Superior temporal gyrus (tissue), 1 donor: Measurements from ENCODE around the gene TRIM46.
"Not testable (repeated sequence)": the region's sequence is repeated elsewhere in the genome, so short reads cannot be mapped to it uniquely, and the experiment has no call there.

Experiments used
- DNase-seq: peaks from one replicate; pipeline ENCODE4 v3.0.0-alpha.2; 2016; ENCODE audit errors: extremely low spot score

Gene TRIM46

GRCh38 chr1:155137154-155137949 lies 36.3 kb upstream of the TRIM46 start:
- DNase-seq, result no peak

DNA sequence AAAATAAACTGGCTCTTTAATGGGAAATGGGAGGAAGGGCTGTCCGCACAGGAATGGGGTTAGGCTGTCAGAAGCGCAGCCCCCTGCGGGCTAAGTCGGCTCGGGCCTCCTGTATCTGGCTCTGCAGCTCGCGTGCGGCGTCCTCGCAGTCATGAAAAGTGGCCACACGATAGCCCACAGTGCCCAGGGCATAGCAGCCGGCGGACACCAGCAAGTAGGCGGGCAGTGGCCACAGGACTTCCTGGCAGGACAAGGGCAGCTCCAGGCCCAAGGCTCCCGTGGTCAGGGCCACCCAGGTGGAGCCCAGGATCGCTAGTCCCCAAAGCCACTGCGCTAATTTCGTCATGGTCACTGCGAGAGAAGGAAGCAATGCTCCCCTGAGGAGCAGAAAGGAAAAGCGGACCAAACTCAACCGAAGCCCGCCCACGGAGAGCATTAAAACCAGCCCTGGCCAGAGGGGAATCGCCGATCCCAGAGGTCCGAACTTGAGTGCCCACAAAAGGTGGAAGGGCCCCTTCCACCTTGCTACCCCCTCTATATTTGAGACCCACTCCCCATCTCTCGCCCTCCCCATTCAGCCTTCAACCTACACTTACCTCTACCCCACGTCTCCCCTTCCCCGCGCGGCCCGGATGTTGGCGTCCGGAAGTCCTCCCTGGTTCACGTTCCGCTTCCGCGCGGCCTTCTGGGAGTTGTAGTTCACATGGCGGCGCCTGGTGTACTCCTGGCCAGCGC lies 33.6 kb upstream of the TRIM46 start, which contains the start of gene DPM3:
TSS of gene DPM3 (minus strand) at position 637 of the 735 bp plus-strand sequence. CDS start at position 346, 291 bp downstream.
- peak; percentile 95 for DNase-seq

GRCh38 chr1:155140630-155140953 lies 33.1 kb upstream of the TRIM46 start:
- DNase-seq, result no peak

DNA sequence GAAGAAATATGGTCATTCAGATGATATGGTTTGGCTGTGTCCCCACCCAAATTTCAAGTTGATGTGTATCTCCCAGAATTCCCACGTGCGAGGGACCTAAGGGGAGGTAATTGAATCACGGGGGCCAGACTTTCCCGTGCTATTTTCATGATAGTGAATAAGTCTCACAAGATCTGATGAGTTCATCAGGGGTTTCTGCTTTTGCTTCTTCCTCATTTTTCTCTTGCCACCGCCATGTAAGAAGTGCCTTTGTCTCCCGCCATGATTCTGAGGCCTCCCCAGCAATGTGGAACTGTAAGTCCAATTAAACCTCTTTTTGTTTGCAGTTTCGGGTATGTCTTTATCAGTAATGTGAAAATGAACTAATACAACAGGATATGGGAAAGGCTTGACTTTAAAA lies 31.9 kb upstream of the TRIM46 start:
- no peak for DNase-seq

- no peak for DNase-seq
Measured at GRCh38 chr1:155145491-155145890, 28.2 kb upstream of the TRIM46 start.

DNA sequence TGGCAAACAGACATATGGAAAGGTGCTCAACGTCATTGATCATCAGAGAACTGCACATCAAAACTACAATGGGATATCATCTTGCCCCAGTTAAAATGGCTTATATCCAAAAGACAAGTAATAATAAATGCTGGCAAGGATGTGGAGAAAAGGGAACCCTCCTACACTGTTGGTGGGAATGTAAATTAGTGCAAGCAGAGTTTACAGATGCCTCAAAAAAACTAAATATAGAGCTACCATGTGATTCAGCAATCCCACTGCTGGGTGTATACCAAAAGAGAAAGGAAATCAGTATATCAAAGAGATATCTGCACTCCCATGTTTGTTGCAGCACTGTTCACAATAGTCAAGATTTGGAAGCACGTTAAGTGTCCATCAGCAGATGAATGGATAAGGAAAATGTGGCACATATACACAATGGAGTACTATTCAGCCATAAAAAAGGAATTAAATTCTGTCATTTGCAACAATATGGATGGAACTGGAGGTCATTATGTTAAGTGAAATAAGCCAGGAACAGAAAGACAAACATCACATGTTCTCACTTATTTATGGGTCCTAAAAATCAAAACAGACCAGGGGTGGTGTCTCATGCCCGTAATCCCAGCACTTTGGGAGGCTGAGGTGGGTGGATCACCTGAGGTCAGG lies 17.5 kb upstream of the TRIM46 start:
- not testable (repeated sequence) for DNase-seq

- DNase-seq, result no peak
Measured at GRCh38 chr1:155158991-155159390, 14.7 kb upstream of the TRIM46 start.

GRCh38 chr1:155160128-155160527 lies 13.5 kb upstream of the TRIM46 start:
- DNase-seq, result no peak

- not testable (repeated sequence) for DNase-seq
Measured at GRCh38 chr1:155162631-155163030, 11.0 kb upstream of the TRIM46 start.

GRCh38 chr1:155163785-155164184 lies 9.9 kb upstream of the TRIM46 start:
- DNase-seq, result not testable (repeated sequence)

GRCh38 chr1:155164625-155165024 lies 9.0 kb upstream of the TRIM46 start:
- DNase-seq, result not testable (repeated sequence)

DNA sequence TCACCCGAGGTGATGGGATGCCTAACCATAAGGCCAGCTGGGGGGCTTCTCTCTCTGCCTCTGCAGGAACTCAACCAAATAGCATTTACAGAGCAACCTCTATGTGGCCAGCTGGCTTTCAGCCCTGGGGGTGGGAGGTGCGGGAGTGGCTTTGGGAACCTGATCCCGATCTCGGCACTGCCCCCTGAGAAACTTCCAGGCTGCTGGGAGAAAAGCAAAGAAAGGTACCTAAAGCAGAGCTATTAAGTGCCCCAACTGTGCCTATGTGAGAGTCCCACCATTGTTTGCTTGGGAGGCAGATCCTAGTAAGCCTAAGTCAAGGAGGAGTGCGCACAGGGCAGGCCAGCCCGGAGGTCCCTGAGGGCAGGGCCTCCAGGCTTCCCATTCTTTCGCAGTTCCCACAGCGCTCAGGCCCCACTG lies 7.6 kb upstream of the TRIM46 start:
- DNase-seq, result no peak

DNA sequence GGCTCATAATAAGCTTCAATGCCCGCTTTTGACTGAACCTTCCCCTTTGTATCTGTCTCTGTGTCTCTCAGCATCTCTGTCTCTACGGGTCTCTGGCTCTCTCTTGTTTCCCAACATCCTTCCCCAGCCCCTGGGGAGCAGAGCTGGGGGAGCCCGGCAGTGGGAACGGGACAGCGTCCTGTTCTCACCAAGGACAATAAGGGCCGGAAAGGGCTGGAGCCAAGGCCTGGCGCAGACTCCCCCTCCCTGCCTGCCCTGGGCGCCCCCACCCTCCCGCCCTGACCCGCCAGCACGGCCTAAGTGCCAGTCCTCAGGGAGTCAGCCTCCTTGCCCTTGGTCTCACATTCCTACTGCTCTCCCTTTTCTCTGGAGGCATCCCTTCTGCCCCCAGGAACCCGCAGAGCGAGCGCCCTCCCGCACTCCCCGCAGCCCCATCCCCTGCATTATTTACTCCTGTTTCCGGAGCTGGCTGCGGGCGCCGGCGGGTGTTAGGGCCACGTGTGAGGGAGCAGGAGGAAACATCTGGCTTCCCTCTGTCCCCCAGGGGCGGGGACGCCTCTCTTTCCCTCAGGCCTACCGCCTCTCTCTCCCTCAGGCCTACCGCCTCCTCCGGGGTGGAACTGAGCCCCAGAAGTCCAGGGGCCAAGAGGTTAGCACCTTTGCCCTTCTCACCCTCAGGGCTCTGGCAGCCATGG lies 7.0 kb upstream of the TRIM46 start:
- DNase-seq, result no peak

DNA sequence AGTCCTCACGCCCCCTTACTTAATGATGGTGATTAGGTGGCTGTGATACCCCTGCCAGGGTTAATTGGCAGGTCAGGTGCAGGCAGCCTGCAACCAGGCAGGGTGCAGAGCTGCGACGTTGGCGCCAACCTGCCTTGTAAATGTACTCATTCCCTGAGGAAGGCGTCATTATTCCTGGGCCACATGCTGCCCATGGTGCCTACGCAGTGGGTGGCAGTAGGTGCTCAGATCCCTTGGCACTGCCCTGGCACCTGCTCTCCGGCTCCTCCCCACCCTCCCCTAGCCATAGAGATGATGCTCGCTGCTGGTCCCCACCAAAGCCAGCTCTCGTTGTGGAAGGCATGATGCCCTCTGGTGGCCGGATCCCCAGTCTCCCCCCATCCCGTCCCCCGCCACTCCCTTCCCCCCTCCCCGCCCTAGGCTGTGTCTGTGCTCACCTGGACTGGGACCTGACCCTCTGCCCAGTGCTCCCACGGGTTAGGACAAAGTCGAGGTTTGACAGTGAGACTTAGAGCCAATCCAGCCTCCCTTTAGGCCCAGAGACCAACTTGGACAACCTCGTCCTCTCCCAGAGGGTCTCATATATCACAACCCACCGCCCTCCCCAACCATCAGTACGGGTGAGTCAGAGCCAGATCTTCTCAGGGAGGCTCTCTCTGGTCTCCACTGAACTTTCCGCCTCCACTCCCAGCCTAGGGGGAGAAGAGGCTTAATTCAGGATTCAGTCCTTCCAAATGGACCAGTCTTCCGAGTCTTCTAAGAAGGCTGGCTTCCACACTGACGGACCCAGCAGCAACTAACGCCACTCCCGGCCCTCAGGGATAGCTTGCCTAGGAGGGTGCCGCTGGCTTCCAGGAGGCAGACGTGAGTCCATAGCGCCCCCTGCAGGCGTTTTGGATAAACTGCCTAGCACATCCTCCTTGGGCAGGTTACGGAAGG lies 6.2 kb upstream of the TRIM46 start:
- DNase-seq, result peak; percentile 97

DNA sequence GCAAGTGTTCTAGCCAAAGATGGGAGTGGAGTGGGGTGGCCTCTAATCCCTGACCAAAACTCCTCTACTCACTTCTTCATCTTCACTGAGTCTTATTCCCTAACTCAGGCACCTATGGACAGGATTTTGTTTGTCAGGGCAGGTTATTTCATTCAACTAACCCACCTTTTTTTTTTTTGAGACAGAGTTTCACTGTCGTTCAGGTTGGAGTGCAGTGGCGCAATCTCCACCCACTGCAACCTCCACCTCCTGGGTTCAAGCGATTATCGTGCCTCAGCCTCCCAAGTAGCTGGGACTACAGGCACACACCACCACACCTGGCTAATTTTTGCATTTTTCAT lies 5.6 kb upstream of the TRIM46 start:
- not testable (repeated sequence) for DNase-seq

DNA sequence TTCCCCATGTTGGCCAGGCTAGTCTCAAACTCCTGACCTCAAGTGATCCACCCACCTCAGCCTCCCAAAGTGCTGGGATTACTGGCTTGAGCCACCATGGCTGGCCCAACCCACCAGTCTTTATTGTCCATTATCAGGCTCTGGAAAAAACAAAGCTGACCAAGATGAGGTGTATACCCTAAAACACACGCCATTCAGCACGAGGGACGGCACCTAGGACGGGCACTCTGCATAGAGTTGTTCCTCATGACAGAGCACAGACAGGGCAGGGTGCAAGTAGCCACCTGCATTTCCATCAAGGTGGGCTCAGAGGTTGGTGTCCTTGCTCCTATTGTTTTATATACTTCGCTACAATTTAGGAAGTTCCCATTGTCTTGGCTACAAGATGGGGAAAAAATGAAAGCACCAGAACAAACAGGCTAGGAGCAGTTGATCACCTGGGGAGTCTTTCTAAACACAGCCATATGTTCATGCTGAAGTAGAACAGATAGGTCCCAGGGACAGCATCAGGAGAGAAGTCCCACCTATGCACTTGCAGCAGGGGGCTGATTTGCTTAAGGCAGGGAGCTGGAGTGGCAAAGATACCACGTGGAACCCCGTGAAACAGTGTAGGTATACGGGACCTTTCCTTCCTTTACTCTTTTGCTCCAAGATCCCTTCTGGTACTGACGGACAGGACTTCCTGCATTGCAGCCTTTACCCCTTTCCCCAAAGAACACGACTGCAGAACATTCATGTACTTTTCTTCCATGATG lies 5.0 kb upstream of the TRIM46 start:
- no peak for DNase-seq

DNA sequence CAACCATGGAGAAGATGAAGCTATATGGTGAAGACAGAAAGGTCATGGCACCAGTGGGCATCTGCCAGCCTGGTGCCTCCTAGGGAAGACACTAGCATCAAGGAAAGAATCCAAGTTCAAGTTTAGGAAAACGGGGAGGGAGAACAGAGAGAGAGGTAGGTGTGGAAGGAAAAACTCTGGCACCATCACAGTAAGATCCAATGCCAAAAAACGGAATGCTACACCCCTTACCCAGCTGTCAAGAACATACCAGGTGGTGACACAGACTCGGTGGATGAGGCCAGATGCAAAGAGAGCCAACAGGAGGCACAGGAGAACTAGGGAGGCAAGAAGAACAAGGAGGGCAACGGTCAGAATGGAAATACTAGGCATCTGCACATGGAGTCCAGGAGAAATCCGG lies 4.1 kb upstream of the TRIM46 start:
- DNase-seq, result no peak

GRCh38 chr1:155170101-155170785 lies 3.4 kb upstream of the TRIM46 start:
- no peak for DNase-seq

DNA sequence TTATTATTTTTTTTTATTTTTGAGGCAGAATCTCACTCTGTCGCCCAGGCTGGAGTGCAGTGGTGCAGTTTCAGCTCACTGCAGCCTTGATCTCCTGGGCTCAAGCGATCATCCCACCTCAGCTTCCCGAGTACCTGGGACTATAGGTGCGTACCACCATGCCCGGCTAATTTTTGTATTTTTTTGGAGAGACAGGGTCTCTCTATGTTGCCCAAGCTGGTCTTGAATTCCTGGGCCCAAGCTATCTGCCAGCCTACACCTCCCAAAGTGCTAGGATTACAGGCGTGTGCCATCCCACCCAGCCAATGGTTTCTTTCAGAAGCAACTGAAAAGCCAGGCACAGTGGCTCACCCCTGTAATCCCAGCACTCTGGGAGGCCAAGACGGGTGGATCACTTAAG lies 2.8 kb upstream of the TRIM46 start:
- DNase-seq, result no peak
